SJSA1 (cell line): ENCODE data around the gene BTNL2. TPM values are rescaled to one million over a fixed set of nuclear protein-coding genes. Genes with fewer than 3 reads are reported as not detected.

Experiments used
- DNase-seq, 2 experiments: peaks; one replicate each; pipeline ENCODE4 v3.0.0-alpha.2; 2015 to 2020; ENCODE audit warnings: low spot score in 2 of 2, low read depth in 1 of 2
- H3K27ac ChIP-seq: fragments of 250-450 bp; sonication (Bioruptor Pico); 2 replicates; pipeline ENCODE4 v1.5.1; 2020; ENCODE audit warnings: mild to moderate bottlenecking, moderate library complexity
- H3K27me3 ChIP-seq: fragments of 250-450 bp; sonication (Bioruptor Pico); replicated peaks from 2 replicates; pipeline ENCODE4 v1.5.1; 2020; ENCODE audit warnings: mild to moderate bottlenecking, moderate library complexity
- H3K36me3 ChIP-seq: fragments of 250-450 bp; sonication (Bioruptor Pico); 2 replicates; pipeline ENCODE4 v1.5.1; 2020; ENCODE audit warnings: mild to moderate bottlenecking
- H3K4me1 ChIP-seq: fragments of 250-450 bp; sonication (Bioruptor Pico); replicated peaks from 2 replicates; pipeline ENCODE4 v1.6.1; 2021; ENCODE audit warnings: mild to moderate bottlenecking
- H3K4me3 ChIP-seq: fragments of 250-450 bp; sonication (Bioruptor Pico); 2 replicates; pipeline ENCODE4 v1.5.1; 2020; ENCODE audit warnings: mild to moderate bottlenecking
- H3K9me3 ChIP-seq: fragments of 250-450 bp; sonication (Bioruptor Pico); replicated peaks from 2 replicates; pipeline ENCODE4 v1.5.1; 2020; ENCODE audit warnings: mild to moderate bottlenecking
- total RNA-seq: library from RNA; depleted of rRNA; stranded (reverse); fragments of >200 nt; shearing (Covaris generic); gene quantifications from 2 replicates; pipeline ENCODE4 v1.2.3, GENCODE V29; 2014

The BTNL2 gene
- total RNA-seq, 1 experiment from 2014 or later: not detected

DNA sequence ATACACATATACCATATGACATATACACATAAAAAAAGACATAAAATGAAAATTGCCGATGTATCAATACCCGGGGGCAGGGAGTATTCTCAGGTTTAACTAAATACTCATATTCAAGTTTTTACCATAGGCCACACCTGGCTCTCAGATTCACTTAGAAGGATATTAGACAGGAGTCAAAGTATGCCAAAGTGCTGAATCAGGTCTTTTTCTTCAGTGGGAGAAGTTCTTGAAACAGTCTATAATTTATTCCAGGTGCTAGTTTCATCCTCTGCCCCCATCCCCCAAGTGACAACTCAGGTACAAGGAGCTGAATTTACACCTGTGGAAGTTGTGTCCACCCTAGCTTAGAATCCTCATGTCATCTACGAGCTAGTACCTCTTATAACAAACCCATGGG is 24.2 kb upstream of the BTNL2 start:
- Histone ChIP-seq H3K4me3 (no peak overlapping the region), H3K4me1 (no peaks in the 10 kb centered on the region), H3K36me3 (no peaks in the 10 kb centered on the region), H3K27ac (no peak overlapping the region), H3K27me3 (peaks cover 11% of the 10 kb centered on the region), H3K9me3 (no peaks in the 10 kb centered on the region; the same call in 1 of the 2 replicates)
- DNase-seq: no peak

DNA sequence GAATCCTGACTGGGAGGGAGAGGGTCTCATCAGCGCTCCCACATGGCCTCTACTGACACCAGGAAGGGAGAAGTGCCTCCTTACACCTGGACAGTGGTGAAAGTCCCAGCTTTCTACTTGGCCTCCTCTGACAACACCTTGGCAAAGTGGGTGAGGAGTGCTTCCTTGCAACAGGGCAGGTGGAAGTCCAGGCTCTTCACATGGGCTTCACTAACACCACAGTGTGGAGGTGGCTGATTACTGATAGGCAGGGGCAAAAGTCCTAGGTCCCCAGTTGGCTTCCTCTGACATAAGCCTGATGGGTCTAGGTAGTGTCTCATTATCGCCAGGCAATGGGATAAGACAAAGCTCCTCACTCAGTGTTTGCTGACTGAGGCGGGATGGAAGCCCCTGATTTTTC is 23.2 kb upstream of the BTNL2 start:
- H3K36me3 ChIP-seq: no peaks in the 10 kb centered on the region

DNA sequence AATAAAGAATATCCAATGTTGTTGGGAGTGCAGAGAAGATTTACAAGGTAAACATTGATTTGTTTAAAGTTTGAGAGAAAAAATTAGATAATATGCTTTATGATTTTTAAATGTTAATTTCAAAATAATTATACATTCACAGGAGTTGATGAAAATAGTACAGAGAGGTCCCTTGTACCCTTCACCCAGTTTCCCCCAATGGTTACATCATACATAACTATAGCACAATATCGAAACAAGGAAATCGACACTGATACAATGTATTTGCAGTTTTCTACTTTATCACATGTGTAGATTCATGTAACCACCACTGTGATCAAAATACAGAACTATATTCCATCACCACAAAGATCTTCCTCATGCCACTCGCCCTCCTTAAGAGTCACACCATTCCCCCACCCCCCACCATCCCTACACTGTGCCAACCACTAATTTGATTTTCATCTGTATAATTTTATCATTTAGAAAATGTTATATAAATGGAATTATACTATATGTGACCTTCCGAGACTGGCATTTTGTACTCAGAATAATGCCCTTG is 21.0 kb upstream of the BTNL2 start:
- no peak for DNase-seq
- peaks cover 16% of the 10 kb centered on the region for H3K27me3 ChIP-seq
- H3K4me3 ChIP-seq: no peak overlapping the region
- H3K36me3 ChIP-seq: no peaks in the 10 kb centered on the region
- H3K27ac ChIP-seq: no peak overlapping the region
- no peaks in the 10 kb centered on the region for H3K9me3 ChIP-seq
- H3K4me1 ChIP-seq: no peaks in the 10 kb centered on the region

More for the DNA sequence above, 23.2 kb upstream of the BTNL2 start:
- H3K27me3 ChIP-seq: peaks cover 12% of the 10 kb centered on the region
- H3K4me3 ChIP-seq: no peak overlapping the region
- H3K4me1 ChIP-seq: no peaks in the 10 kb centered on the region
- no peak for DNase-seq
- H3K9me3 ChIP-seq: no peaks in the 10 kb centered on the region; the same call in 1 of the 2 replicates
- no peak overlapping the region for H3K27ac ChIP-seq

DNA sequence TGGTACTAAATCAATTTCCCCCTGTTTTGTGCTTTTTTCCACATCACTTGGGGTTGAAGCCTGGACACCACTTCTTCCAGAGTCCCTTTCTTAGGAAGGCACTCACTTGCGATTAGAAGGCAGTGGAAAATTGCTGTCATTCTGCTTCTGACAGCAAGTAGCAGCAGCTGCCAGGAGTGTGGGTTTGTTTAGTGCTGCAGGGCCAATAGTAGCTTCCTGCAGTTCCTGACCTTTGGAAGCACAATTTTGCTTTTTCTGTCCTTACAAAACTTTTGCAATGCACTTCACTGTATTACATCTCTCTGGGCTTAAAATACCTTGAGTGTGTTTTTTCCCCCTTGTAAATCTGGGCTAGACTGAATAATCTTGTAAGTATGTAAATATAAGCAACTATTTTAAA is 20.2 kb upstream of the BTNL2 start:
- Histone ChIP-seq H3K36me3 (no peaks in the 10 kb centered on the region), H3K4me3 (no peak overlapping the region), H3K9me3 (no peaks in the 10 kb centered on the region), H3K4me1 (no peaks in the 10 kb centered on the region), H3K27me3 (peaks cover 17% of the 10 kb centered on the region), H3K27ac (no peak overlapping the region)
- no peak for DNase-seq

DNA sequence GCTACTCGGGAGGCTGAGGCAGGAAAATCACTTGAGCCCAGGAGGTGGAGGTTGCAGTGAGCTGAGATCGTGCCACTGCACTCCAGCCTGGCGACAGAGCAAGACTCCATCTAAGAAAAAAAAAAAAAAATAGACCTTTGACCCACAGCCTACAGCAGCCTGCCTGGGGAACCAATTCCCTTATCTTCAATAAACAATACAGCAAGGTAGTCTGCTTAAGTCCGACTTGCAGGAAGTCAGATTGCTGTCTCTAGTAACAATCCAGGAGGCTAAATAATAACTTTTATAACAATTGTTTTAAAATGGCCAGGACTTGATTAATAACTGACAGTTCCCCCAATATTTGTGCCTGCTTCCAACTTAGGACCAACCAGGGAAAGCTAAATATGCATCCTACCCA is 19.4 kb upstream of the BTNL2 start:
- H3K27me3 ChIP-seq: peaks cover 22% of the 10 kb centered on the region
- no peak for DNase-seq

DNA sequence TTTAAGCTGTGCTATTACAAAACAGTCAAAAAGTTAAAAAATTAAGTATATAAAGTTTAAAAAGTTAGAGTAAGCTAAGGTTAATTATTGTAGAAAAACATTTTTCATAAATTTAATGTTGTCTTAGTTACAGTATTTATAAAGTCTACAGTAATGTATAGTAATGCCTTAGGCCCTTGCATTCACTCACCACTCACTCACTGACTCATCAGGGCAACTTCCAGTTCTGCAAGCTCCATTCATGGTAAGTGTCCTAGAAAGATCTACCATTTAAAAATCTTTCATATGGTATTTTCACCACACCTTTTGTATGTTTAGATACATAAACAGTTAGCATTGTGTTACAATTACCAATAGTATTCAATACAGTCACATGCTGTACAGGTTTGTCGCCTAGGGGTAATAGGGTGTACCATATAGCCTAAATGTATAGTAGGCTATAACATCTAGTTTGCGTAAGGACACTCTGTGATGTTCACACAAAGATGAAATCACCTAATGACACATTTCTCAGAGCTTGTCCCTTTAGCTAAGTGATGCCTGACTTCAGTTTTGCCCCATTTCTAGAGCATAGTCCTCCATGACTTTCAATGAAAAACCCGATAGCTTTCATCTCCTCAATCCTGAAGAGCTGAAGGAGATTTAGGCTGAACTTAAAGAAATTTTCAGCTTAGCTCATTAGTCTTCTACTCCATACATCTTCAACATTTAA is 17.8 kb upstream of the BTNL2 start:
- Histone ChIP-seq H3K36me3 (no peaks in the 10 kb centered on the region), H3K4me3 (no peak overlapping the region), H3K4me1 (no peaks in the 10 kb centered on the region), H3K9me3 (no peaks in the 10 kb centered on the region), H3K27ac (no peak overlapping the region), H3K27me3 (peaks cover 34% of the 10 kb centered on the region)
- no peak for DNase-seq

More for the DNA sequence above, 19.4 kb upstream of the BTNL2 start:
- Histone ChIP-seq H3K4me3 (no peak overlapping the region), H3K36me3 (no peaks in the 10 kb centered on the region), H3K27ac (no peak overlapping the region), H3K9me3 (no peaks in the 10 kb centered on the region), H3K4me1 (no peaks in the 10 kb centered on the region)

DNA sequence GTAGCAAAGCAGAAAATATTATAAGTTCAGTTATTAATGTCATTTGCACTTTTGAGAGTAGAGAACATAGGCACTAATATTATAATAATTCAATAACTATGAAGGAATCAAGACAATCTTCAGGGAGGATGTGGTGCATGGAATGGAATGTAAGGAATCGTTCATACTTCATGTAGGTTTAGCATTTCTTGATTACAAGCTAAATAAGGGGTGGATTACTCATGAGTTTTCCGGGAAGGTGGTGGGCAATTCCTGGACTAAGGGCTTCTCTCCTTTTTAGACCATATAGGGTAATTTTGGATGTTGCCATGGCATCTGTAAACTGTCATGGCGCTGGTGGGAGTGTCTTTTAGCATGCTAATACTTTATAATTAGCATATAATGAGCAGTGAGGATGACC is 9.1 kb upstream of the BTNL2 start:
- Histone ChIP-seq H3K4me3 (no peak overlapping the region), H3K36me3 (no peaks in the 10 kb centered on the region), H3K4me1 (peaks cover 6% of the 10 kb centered on the region; the same call in 1 of the 2 replicates), H3K27me3 (peaks cover 63% of the 10 kb centered on the region), H3K9me3 (no peaks in the 10 kb centered on the region), H3K27ac (no peak overlapping the region)
- DNase-seq: peak in 1 of 2 experiments; percentile 9

DNA sequence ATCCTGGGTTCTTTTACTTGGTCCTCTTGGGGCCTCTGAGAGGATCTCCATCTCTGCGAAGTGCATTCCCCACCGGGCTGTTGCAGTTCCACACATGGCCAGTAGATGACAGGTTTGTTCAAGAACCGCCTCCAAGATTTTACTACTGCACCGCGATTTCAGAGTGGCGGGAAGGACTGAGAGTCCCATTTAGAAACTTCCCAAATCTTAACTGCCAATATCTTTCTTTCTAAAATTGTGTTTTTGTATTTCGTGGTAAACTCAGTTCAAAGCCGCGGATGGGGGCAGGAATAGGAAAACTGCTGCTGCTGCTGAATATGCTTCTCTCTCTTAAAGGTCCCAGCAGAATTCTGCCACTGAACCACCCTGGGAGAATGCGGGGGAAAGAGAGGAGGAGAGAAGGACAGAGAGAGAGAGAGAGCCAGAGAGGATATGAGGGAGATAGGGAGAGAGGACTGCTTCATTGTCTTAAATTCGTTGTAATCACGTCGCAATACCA is 8.6 kb upstream of the BTNL2 start:
- H3K9me3 ChIP-seq: no peaks in the 10 kb centered on the region
- H3K27me3 ChIP-seq: peaks cover 59% of the 10 kb centered on the region
- peak; percentile 59 to 76 for DNase-seq
- no peak overlapping the region for H3K27ac ChIP-seq
- no peaks in the 10 kb centered on the region for H3K36me3 ChIP-seq
- H3K4me1 ChIP-seq: peaks cover 6% of the 10 kb centered on the region; the same call in 1 of the 2 replicates
- H3K4me3 ChIP-seq: no peak overlapping the region

DNA sequence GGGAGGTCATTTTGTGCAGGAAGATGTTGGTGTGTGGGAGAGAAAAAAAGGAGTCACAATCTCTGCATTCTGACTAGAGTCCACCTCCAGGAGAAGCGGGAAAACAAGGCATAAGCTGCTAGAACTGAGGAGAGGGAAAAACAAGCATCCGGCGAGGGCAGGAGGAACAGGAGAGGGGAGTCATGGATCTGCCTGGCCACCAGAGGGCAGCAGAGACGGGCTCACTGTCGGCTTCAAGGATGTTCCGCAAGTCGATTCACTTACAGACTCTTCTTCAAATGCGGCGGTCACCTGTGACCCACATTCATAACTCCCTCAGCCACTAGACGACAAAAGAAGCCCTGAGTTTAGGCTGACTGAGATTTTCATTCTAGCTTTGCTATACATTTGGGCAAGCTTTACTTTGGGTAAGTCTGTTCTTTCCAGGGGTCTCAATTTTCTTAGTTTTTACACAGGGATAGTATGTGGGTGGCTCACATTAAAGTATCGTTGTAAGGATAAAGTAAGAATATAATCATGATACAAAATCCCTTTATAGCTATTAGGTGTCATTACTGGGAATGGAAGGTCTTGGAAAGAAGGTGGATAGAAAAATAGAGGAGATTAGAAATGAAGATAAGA is 6.6 kb upstream of the BTNL2 start:
- H3K36me3 ChIP-seq: no peaks in the 10 kb centered on the region
- no peak overlapping the region for H3K4me3 ChIP-seq
- peak; percentile 53 to 69 for DNase-seq

DNA sequence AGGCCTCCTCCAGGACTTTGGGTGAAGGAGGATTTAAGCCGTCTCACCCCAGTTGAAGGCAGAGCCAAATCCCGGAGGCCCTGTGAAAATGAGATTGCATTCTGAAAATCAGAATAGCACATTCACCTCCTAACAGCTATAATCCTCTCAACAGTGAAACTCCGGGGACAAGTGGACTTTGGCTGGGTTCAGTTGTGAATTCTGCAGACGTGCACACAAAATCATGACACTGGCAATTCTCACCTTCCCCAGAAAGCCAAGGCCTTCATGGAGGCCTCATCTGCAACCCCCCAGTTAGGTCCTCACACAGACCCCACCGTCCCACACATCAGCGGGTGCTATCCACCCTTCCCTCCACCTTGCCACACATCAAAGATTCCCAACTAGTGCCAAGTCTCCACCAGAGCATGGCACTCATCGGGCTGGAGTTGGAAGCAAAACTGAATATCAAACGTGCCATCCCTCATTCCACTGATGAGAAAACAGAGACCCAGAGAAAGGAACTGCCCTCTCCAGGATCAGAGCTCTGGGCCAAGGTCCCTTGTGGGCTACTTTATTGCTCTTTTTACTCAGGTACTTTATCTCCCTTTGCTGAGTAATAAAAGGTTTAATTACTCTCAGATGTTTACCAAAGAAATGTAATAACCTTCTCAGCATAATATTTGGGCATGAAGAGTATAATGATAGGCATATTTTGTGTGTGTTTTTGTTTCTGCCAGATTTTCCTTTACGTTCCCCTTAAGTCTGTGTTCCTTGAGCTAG is 4.8 kb upstream of the BTNL2 start:
- peaks cover 6% of the 10 kb centered on the region; the same call in 1 of the 2 replicates for H3K4me1 ChIP-seq

More for the DNA sequence above, 6.6 kb upstream of the BTNL2 start:
- Histone ChIP-seq H3K9me3 (no peaks in the 10 kb centered on the region), H3K4me1 (peaks cover 6% of the 10 kb centered on the region; the same call in 1 of the 2 replicates), H3K27me3 (peaks cover 56% of the 10 kb centered on the region), H3K27ac (no peak overlapping the region)

DNA sequence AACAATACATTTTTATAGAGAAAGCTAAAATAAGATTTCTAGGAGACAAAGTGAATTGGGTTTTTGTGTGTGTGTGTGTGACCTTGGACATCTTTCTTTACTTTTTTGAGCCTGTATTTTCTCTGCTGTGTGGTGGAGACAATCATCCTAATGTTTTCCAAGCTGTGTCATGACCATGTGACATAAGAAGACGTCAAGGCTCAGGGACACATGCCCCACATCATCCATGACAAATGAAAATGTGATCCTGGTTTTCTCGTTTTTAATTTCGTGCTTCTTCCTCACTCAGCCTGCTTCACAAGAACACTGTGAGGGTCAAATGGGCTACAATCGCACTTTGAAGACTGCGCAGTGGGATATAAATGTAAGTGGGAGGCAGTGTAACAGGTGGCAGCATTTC is 3.9 kb upstream of the BTNL2 start:
- no peaks in the 10 kb centered on the region for H3K36me3 ChIP-seq
- peaks cover 4% of the 10 kb centered on the region; the same call in 1 of the 2 replicates for H3K4me1 ChIP-seq
- H3K27ac ChIP-seq: no peak overlapping the region
- DNase-seq: no peak
- peaks cover 65% of the 10 kb centered on the region for H3K27me3 ChIP-seq
- H3K4me3 ChIP-seq: no peak overlapping the region
- no peaks in the 10 kb centered on the region for H3K9me3 ChIP-seq

More for the DNA sequence above, 4.8 kb upstream of the BTNL2 start:
- H3K27ac ChIP-seq: no peak overlapping the region
- no peaks in the 10 kb centered on the region for H3K9me3 ChIP-seq
- no peak overlapping the region for H3K4me3 ChIP-seq
- H3K27me3 ChIP-seq: peaks cover 65% of the 10 kb centered on the region
- DNase-seq: no peak
- H3K36me3 ChIP-seq: no peaks in the 10 kb centered on the region

DNA sequence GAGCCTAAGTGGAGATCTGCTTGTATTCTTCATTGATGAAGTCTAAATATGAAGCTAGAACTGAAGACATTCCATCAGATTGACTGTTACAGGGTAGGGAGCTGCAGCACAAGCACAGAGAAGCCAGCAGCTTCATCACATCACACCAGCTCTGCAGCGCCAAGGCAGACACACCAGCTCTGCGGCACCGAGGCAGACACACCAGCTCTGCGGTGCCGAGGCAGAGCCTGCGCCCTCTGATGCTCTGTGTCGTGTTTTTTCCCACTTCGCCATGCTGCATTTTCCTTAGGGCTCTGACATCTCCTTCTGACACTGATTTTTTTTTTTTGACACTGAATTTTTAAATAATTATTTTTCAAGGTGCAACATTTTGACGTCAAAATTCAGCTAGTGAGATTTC is 784 bp downstream of the BTNL2 start:
- no peaks in the 10 kb centered on the region for H3K4me1 ChIP-seq

DNA sequence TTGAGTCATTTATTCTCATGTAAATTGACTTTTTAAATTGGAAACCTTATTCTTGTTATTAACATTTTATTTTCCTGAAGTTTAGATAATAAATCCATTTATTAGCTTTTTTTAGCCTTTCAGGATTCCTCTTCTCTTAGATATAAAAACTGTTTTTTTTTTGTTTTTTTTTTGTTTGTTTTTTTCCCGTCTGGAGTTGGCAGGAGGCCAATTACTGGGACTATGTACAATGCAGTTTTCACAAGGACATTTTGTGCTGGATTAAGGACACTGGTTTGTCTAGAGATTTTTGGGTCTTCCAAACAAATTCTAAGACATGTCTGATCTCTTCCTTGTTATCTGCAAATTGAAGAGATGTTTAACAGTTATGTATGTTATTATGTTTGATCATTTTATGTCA is 1.3 kb downstream of the BTNL2 start:
- Histone ChIP-seq H3K27me3 (peaks cover 63% of the 10 kb centered on the region), H3K4me1 (no peaks in the 10 kb centered on the region), H3K36me3 (no peaks in the 10 kb centered on the region), H3K27ac (no peak overlapping the region), H3K9me3 (no peaks in the 10 kb centered on the region), H3K4me3 (no peak overlapping the region)
- DNase-seq: no peak

More for the DNA sequence above, 784 bp downstream of the BTNL2 start:
- no peaks in the 10 kb centered on the region for H3K9me3 ChIP-seq
- H3K4me3 ChIP-seq: no peak overlapping the region
- DNase-seq: no peak
- peaks cover 63% of the 10 kb centered on the region for H3K27me3 ChIP-seq
- H3K27ac ChIP-seq: no peak overlapping the region
- no peaks in the 10 kb centered on the region for H3K36me3 ChIP-seq
